SK-N-SH treated with all-trans-retinoic acid at 6 μM for 48 hours (cell line): ENCODE measurements around the gene IL24.

Experiments used
- ATAC-seq: fragments of 200-7000 bp; cut with Tn5 transposase; 3 replicates; pipeline ENCODE4 v1.9.1; 2020; ENCODE audit warnings: mild to moderate bottlenecking, moderate library complexity
- ARNTL ChIP-seq: fragments of 450-650 bp; formaldehyde crosslinking; IDR thresholded peaks from 2 replicates; pipeline ENCODE4 v1.5.0; 2020; ENCODE audit warnings: low read depth, mild to moderate bottlenecking, moderate library complexity, borderline replicate concordance
- CSRNP3 ChIP-seq: fragments of 250-450 bp; sonication (Bioruptor Pico); IDR thresholded peaks from 2 replicates; pipeline ENCODE4 v1.5.1; 2021; ENCODE audit warnings: mild to moderate bottlenecking, moderate library complexity
- ESRRG ChIP-seq: fragments of 250-450 bp; sonication (Bioruptor Pico); IDR thresholded peaks from 2 replicates; pipeline ENCODE4 v1.6.1; 2021; ENCODE audit warnings: mild to moderate bottlenecking
- GLIS3 ChIP-seq: fragments of 250-450 bp; sonication (Bioruptor Pico); IDR thresholded peaks from 2 replicates; pipeline ENCODE4 v1.5.0; 2020; ENCODE audit warnings: mild to moderate bottlenecking, moderate library complexity
- ISL1 ChIP-seq: fragments of 250-450 bp; sonication (Bioruptor Pico); IDR thresholded peaks from 2 replicates; pipeline ENCODE4 v2.1.2; 2022; ENCODE audit warnings: mild to moderate bottlenecking, moderate library complexity
- OSR1 ChIP-seq: fragments of 250-450 bp; sonication (Bioruptor Pico); IDR thresholded peaks from 2 replicates; pipeline ENCODE4 v1.8.0; 2022; ENCODE audit warnings: moderate library complexity, mild to moderate bottlenecking, inconsistent platforms
- PPARA ChIP-seq: fragments of 250-450 bp; sonication (Bioruptor Pico); IDR thresholded peaks from 2 replicates; pipeline ENCODE4 v1.5.0; 2020; ENCODE audit warnings: mild to moderate bottlenecking, borderline replicate concordance
- RARB ChIP-seq: fragments of 250-450 bp; sonication (Bioruptor Pico); IDR thresholded peaks from 2 replicates; pipeline ENCODE4 v1.8.0; 2021; ENCODE audit warnings: mild to moderate bottlenecking, moderate library complexity
- SNAI2 ChIP-seq: fragments of 250-450 bp; sonication (Bioruptor Pico); IDR thresholded peaks from 2 replicates; pipeline ENCODE4 v1.5.0; 2020; ENCODE audit warnings: mild to moderate bottlenecking, moderate library complexity
- ZC3H10 ChIP-seq: fragments of 250-450 bp; sonication (Bioruptor Pico); IDR thresholded peaks from 2 replicates; pipeline ENCODE4 v1.5.1; 2021; ENCODE audit warnings: mild to moderate bottlenecking, moderate library complexity
- ZFP3 ChIP-seq: fragments of 250-450 bp; sonication (Bioruptor Pico); IDR thresholded peaks from 2 replicates; pipeline ENCODE4 v1.5.0; 2020; ENCODE audit warnings: mild to moderate bottlenecking, moderate library complexity
- ZFP30 ChIP-seq: fragments of 450-650 bp; formaldehyde crosslinking; IDR thresholded peaks from 2 replicates; pipeline ENCODE4 v1.5.0; 2022; ENCODE audit warnings: mild to moderate bottlenecking, moderate library complexity
- ZNF565 ChIP-seq: fragments of 450-650 bp; formaldehyde crosslinking; conservative IDR thresholded peaks from 2 replicates; pipeline ENCODE4 v1.5.0; 2020; ENCODE audit warnings: low read depth, mild to moderate bottlenecking, moderate library complexity
- ZNF70 ChIP-seq: fragments of 450-650 bp; formaldehyde crosslinking; IDR thresholded peaks from 2 replicates; pipeline ENCODE4 v1.5.0; 2020; ENCODE audit warnings: mild to moderate bottlenecking, moderate library complexity
- ZNF8 ChIP-seq: fragments of 450-650 bp; formaldehyde crosslinking; IDR thresholded peaks from 2 replicates; pipeline ENCODE4 v1.5.0; 2020; ENCODE audit warnings: mild to moderate bottlenecking, moderate library complexity
- TF ChIP-seq, protein P1 (sequence below): fragments of 250-450 bp; sonication (Bioruptor Pico); IDR thresholded peaks from 2 replicates; pipeline ENCODE4 v1.5.1; 2020; ENCODE audit warnings: low read depth, mild to moderate bottlenecking, moderate library complexity
- TF ChIP-seq, protein P2 (sequence below): fragments of 250-450 bp; sonication (Bioruptor Pico); IDR thresholded peaks from 2 replicates; pipeline ENCODE4 v1.5.0; 2020; ENCODE audit warnings: mild to moderate bottlenecking, moderate library complexity

Gene IL24

GRCh38 chr1:206868264-206868663, 29.0 kb upstream of the IL24 start (continued):
- TF ChIP-seq, protein P1, sequence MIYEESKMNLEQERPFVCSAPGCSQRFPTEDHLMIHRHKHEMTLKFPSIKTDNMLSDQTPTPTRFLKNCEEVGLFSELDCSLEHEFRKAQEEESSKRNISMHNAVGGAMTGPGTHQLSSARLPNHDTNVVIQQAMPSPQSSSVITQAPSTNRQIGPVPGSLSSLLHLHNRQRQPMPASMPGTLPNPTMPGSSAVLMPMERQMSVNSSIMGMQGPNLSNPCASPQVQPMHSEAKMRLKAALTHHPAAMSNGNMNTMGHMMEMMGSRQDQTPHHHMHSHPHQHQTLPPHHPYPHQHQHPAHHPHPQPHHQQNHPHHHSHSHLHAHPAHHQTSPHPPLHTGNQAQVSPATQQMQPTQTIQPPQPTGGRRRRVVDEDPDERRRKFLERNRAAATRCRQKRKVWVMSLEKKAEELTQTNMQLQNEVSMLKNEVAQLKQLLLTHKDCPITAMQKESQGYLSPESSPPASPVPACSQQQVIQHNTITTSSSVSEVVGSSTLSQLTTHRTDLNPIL (CRISPR knock-in tag), result no peak
- TF ChIP-seq ESRRG (CRISPR knock-in tag) (no peak), SNAI2 (no peak), ZFP3 (CRISPR knock-in tag) (no peak), GLIS3 (CRISPR knock-in tag) (no peak), ISL1 (CRISPR knock-in tag) (no peak)
- TF ChIP-seq, protein P2, sequence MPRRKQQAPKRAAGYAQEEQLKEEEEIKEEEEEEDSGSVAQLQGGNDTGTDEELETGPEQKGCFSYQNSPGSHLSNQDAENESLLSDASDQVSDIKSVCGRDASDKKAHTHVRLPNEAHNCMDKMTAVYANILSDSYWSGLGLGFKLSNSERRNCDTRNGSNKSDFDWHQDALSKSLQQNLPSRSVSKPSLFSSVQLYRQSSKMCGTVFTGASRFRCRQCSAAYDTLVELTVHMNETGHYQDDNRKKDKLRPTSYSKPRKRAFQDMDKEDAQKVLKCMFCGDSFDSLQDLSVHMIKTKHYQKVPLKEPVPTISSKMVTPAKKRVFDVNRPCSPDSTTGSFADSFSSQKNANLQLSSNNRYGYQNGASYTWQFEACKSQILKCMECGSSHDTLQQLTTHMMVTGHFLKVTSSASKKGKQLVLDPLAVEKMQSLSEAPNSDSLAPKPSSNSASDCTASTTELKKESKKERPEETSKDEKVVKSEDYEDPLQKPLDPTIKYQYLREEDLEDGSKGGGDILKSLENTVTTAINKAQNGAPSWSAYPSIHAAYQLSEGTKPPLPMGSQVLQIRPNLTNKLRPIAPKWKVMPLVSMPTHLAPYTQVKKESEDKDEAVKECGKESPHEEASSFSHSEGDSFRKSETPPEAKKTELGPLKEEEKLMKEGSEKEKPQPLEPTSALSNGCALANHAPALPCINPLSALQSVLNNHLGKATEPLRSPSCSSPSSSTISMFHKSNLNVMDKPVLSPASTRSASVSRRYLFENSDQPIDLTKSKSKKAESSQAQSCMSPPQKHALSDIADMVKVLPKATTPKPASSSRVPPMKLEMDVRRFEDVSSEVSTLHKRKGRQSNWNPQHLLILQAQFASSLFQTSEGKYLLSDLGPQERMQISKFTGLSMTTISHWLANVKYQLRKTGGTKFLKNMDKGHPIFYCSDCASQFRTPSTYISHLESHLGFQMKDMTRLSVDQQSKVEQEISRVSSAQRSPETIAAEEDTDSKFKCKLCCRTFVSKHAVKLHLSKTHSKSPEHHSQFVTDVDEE (CRISPR knock-in tag), result no peak

DNA sequence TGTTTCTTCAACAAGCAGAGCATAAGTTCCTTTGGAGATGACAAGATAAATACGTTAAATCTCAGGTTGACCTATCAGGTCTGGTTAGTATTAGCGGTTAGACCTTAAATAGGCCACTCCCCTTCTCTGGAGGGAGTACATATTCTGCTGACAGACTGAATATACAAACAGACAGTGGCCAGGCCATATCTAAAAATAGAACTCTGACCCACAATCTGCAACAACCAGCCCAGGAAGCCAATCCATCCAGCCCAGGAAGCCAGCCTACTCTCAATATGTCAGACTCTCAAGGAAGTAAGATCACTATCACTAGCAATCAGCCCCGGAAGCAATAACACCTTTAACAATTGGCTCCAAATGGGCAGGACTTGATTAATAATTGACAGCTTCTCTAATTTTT, 25.1 kb upstream of the IL24 start:
- TF ChIP-seq ZNF70 (CRISPR knock-in tag), result no peak
- no peak for TF ChIP-seq ARNTL (CRISPR knock-in tag)
- no peak for TF ChIP-seq ZFP3 (CRISPR knock-in tag)
- no peak for TF ChIP-seq RARB (CRISPR knock-in tag)
- TF ChIP-seq, protein P1 (CRISPR knock-in tag), result no peak
- no peak for TF ChIP-seq ISL1 (CRISPR knock-in tag)
- TF ChIP-seq ZNF8, result no peak
- no peak for TF ChIP-seq CSRNP3
- peak; percentile 53 for ATAC-seq

GRCh38 chr1:206873603-206874188, 23.5 kb upstream of the IL24 start:
- ATAC-seq, result no peak
- TF ChIP-seq ESRRG (CRISPR knock-in tag), result no peak
- no peak for TF ChIP-seq ZFP3 (CRISPR knock-in tag)
- no peak for TF ChIP-seq GLIS3 (CRISPR knock-in tag)
- no peak for TF ChIP-seq ARNTL (CRISPR knock-in tag)
- no peak for TF ChIP-seq PPARA
- TF ChIP-seq ZFP30 (CRISPR knock-in tag), result no peak
- TF ChIP-seq, all 23 proteins: peak for 0

DNA sequence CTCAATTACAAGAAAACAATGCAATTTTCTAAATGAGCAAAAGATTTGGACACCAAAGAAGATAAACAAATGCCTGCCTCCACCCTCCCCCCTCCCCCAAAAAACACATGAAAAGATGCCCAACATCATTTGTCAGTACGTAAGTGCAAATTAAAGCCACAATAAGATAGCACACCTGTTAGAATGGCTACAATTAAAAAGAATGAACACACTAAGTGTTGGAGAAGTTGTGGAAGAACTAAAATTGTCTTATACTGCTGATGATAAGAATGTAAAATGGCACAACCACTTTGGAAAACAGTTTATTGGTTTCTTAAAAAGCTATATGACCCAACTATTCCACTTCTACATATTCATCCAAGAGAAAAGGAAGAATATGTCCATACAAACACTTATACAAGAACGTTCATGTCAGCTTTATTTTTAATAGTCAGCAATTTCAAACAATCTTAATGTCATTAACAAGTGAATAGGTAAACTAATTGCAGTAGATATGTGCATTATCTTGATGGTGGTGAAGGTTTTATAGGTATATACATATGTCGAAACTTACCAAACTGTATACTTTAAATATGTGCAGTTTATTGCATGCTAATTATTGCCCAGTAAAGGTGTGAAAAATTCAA, 21.4 kb upstream of the IL24 start:
- TF ChIP-seq, protein P2 (CRISPR knock-in tag), result no peak
- TF ChIP-seq ARNTL (CRISPR knock-in tag) (no peak), ESRRG (CRISPR knock-in tag) (no peak), GLIS3 (CRISPR knock-in tag) (no peak)
- TF ChIP-seq, all 23 proteins: peak for 0

GRCh38 chr1:206878456-206878855, 18.8 kb upstream of the IL24 start:
- no peak for ATAC-seq
- no peak for TF ChIP-seq ZC3H10 (CRISPR knock-in tag)
- TF ChIP-seq, protein P2 (CRISPR knock-in tag), result no peak
- TF ChIP-seq ZNF565 (CRISPR knock-in tag), result no peak
- no peak for TF ChIP-seq OSR1 (CRISPR knock-in tag)
- TF ChIP-seq CSRNP3, result no peak

More for the DNA sequence above, 21.4 kb upstream of the IL24 start:
- ATAC-seq, result no peak
